Activated CD4-positive, alpha-beta T cell treated with anti-CD3 and anti-CD28 coated beads for 24 hours (primary cell): ENCODE data around the gene MGAT4A.

Experiments used
- DNase-seq, 2 donors: peaks; one replicate each; pipeline ENCODE4 v3.0.0-alpha.2; 2020; ENCODE audit warnings: low read depth in 2 of 2

Gene MGAT4A

GRCh38 chr2:98572676-98573075 is 158.3 kb downstream of the MGAT4A start:
- DNase-seq: no peak

DNA sequence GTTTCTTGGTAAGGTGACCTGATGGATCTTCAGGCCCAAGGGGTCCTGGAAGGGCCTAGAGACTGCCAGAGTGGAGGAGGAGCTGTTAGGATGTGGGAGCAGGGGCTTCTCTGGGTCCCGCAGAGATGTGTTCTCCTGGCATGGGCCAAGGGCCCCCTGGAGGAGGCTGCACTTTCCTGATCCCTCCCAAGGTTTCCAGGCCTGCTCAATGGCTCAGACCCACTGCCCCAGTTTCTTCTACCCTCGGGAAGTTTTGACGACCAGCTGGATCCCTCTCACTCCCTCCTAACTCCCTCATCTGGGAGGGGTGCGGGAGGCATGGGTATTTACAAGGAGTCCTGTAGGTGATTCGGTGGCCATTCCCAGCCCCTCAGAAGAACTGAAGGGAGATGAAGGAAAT is 158.7 kb downstream of the MGAT4A start:
- DNase-seq: no peak

GRCh38 chr2:98571796-98572195 is 159.1 kb downstream of the MGAT4A start:
- no peak for DNase-seq

DNA sequence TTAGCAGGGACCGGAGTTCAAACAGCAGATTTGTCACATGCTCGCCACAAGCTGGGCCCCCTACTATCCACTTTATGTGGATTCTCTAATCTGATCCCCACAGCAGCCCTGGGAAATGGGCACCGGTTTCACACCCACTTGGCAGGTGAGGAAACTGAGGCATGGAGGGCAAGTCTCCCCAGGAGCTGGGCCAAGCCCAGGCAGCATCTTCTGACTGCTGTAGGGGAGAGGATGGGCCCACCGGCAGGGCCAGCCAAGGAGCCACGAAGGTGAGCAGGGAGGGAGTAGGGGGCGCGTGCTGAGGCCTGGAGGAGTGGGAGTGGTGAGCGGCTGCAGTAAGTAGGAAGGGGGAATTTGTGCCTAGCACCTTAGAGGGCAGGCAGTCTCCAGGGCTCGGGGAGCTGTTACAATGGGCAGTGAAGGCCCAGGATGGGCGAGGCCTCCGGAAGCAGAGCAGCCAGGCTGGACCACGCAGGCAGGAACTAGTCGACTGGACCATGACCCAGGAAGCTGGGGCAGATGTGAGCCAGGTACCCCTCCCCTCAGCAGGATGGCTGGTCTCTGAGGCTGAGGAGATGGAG is 159.7 kb downstream of the MGAT4A start:
- DNase-seq: no peak

DNA sequence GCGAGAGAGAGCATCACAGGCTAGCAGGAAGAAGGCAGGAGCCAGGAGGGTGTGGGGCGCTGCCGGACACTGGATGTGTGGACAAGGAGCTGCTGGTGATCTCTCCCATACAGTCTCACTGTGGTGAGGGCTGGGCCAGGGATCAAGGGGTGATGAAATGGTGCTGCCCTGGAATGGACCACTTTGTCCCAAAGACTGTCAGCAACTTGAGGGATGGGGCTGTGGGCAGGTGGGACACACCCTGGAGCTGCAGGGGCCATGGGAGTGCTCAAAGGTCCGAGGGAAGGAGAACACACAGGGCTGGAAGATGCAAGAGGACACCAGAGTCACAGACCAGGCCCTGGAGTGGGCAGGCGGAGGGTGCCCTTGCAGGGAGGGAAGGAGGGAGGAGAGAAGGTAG is 160.6 kb downstream of the MGAT4A start:
- DNase-seq: no peak

GRCh38 chr2:98569915-98570314 is 161.0 kb downstream of the MGAT4A start:
- DNase-seq: no peak

GRCh38 chr2:98569197-98569793 is 161.6 kb downstream of the MGAT4A start:
- peak; percentile 58 to 69 for DNase-seq
